ENCODE data around the gene ECI2.
A peak's percentile ranks its signal among the peaks of the same experiment; 100 is the strongest.
"Not testable (repeated sequence)": the region's sequence is repeated elsewhere in the genome, so short reads cannot be mapped to it uniquely, and the experiment has no call there.

The ECI2 gene

DNA sequence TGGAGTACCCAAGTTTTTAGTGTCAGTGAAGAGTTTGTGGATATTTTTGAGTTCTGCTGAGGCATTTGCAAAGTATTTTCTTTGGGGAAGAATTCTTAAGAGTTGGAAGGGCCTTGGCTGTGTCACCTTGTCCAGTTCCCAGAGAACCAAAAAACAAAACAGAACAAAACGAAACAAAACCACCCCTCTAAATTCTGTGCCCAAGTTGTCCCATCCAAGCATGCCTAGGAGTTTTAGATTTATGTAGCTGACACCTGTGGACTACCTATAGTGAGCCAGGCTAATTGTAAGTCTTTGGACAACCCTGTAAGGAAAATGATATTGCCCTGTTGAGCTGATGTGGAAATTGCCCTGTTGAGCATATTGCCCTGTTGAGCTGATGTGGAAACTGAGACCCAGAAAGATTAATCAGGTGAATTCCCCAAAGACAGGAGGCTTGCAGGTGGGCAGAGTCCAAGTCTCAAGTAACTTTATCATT is 1.0 kb upstream of the ECI2 start:
- no peak for DNase-seq

DNA sequence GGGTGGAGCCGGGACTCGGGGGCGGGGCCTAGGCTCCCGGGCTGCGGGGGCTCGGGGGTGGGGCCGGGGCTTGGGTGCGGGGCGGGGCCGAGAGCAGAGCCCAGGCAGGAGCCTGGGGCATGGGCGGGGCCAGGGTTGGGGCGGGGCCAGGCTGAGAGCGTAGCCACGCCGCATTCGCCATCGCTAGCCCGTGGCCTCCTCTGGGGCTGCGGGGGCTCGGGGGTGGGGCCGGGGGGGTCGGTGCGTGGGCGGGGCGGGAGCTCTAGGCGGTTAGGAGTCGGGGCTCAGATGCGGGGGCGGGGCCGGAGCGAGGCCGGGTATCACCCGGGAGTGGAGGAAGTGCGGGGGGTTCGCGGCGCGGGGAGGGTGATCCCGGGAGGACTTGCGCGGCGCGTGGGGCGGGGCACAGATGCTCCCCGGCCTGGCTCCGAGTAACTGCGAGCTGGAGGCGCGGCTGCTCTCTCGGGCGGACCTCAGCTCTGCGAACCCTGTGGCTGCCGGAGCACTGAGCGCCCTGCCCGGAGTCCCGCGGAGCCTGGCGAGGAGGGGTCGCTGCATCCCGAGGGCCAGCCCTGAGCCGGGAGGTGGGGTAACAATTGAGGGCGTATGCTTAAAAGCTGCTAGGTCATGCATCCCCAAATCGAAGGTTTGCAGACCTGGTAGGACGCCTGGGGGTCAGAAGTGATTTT is 434 bp upstream of the ECI2 start:
- DNase-seq: peak; percentile 94

DNA sequence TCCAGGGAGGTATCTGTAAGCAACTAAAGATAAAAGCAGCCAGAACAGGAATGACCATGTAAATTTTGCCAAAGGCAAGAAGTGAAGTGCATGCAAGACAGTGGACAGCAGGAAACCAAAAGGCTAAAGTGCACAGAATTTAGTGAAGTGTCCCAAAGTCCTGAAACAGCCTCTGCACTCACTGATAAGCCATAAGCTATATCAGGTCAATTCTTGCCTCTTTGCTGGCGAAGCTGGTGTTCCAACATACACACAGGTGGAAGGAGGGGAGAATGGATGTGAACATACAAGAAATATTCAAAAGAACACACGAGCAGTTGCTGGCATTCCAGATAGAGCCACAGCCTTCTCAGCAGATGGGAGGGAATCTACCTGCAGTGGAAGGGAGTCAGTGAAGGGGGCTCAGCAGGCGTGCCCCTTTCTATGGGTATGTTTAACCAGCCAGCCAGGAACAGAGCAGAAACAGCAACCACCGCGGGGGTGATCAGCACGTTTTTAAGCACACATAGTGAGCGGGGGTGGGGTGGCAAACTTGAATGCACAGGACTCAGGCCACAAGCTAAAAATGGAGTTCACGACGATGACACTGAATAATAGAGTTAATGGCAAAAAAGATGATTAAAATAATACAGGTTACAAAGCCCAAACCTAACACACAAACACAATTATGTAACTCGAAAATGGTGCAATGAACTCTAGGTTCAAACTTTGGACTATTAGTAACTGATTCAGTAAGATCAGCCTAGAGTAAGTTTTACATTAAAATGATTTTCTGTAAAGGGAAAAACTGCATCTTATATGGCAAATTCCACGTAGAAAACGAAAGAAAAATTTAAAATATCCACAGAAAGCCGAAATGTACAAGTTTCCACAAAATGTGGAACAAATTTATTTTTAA is 1.2 kb downstream of the ECI2 start:
- peak; percentile 19 for DNase-seq

GRCh38 chr6:4130357-4130987 is 4.9 kb downstream of the ECI2 start:
- no peak for DNase-seq

DNA sequence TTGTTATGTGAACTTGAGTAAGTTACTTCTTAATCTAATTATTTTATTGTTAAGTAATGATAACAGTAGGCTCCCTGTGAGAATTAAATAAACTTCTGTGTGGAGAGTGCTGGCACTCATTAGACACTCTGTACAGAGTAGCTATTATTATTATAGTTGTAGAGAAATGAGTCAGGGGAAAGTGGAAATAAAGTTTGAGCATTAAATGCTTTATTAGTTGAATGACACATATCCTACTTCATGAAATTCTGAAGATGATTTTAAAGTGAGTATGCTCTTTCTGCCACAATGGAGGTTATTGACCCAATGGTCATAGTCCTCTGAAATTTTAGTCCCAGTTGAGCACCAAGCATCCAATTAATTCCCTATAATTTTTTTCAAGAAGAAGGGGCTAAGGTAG is 5.9 kb downstream of the ECI2 start:
- DNase-seq: peak; percentile 14

GRCh38 chr6:4128748-4129147 is 6.6 kb downstream of the ECI2 start:
- no peak for DNase-seq

GRCh38 chr6:4128072-4128471 is 7.3 kb downstream of the ECI2 start:
- no peak for DNase-seq

GRCh38 chr6:4125933-4126864 is 9.2 kb downstream of the ECI2 start:
- DNase-seq: peak; percentile 94

- no peak for DNase-seq
Observed at GRCh38 chr6:4125500-4125899, 9.9 kb downstream of the ECI2 start.

DNA sequence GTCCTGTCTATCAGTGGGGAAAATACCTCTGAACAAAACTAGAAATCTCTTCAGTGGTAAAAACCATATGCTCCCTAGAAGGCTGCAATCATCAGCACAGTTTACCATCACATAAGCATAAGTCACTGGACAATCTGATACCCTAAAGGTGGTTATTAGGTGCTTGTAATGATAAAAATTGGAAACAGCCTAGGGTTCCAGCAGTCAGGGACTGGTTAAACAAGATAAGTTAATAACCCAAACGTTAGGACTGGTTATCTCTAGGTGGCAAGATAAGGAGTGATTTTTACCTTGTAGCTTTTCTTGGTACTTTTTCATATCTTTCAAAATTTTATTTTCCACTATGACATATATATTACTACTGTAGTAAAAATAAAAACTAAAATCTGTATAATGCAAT is 11.0 kb downstream of the ECI2 start:
- no peak for DNase-seq

- no peak for DNase-seq
Observed at GRCh38 chr6:4115741-4116140, 19.6 kb downstream of the ECI2 start.

DNA sequence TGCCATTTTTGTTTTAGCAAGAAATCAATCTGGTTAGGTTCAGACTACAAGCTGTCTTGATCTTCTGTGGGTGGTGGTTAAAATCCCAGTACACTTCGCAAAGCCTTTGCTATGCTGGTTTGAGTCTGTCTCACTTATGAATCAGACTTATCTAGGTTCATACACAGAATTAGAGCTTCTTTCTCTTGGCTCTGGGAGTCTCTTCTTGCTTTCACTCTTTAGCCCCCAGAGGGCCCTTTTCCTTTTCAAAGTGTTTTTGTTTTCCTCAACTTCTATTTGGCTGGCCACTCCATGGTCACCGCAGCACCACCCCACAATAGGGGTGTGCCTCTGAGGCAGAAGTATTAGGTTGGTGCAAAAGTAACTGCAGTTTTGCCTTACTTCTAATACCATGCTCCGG is 21.3 kb downstream of the ECI2 start:
- no peak for DNase-seq

- DNase-seq: no peak
Observed at GRCh38 chr6:4113649-4114048, 21.7 kb downstream of the ECI2 start.

DNA sequence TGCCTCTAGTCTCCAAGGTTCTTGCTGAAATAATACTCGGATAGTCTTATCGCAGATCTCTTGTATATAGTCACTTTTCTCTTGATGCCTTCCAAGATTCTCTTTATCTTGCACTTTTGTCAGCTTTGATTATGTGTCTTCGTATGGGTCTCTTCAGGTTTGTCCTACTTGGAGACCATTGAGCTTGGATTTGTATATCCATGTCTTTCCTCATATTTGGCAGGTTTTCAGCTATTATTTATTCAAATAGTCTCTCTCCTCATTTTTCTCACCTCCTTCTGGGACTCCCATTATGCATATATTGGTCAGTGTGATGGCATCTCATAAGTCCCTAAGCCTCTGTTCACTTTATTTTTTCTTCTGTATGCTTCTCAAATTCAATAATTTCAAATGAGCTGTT is 23.0 kb downstream of the ECI2 start:
- DNase-seq: no peak

DNA sequence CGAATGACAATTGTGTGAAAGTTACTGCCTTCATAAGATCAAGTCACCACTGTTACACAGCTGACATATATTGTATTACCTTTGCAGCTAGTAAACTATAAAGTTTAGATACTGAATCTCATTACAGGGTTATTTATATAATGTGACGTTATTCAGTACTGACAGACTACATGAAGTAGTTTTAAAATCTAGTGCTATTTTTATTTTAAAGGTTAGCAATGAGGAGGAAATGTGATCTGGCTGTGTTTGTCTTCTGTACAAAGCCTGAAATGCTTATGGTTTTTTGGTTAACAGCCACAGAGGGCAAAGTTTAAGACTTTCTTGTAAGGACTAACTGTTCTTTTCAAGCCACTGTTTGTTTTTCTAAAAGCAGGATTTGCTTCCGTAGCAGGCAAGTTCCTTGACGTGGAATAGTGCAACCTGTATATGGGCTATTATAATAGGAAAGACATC is 26.0 kb downstream of the ECI2 start:
- DNase-seq: not testable (repeated sequence)

DNA sequence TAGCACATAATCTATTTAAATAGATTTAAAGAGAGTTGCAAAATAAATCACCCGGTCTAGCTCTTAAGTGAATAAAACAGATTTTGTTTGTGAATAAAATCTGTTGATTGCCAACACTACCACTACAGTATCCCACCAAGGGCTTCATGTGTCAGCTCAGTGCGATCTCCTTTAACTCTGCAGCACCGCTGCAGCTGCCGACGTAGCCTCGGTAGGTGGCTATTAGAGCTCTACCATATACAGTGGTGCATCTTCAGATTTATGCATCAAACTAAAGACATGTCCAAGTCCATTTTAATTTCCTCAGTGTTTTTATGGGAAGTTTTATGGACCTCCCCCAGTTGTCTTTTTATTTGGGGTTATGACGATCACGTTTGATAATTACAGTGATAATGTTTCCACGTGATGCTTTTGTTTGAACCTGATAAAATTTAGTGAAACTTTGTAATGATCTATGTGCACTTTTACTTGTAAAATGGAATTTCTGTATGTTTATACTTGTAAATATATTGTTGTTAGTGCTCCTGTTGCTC is 26.7 kb downstream of the ECI2 start:
- no peak for DNase-seq

- no peak for DNase-seq
Observed at GRCh38 chr6:4107873-4108272, 27.5 kb downstream of the ECI2 start.

DNA sequence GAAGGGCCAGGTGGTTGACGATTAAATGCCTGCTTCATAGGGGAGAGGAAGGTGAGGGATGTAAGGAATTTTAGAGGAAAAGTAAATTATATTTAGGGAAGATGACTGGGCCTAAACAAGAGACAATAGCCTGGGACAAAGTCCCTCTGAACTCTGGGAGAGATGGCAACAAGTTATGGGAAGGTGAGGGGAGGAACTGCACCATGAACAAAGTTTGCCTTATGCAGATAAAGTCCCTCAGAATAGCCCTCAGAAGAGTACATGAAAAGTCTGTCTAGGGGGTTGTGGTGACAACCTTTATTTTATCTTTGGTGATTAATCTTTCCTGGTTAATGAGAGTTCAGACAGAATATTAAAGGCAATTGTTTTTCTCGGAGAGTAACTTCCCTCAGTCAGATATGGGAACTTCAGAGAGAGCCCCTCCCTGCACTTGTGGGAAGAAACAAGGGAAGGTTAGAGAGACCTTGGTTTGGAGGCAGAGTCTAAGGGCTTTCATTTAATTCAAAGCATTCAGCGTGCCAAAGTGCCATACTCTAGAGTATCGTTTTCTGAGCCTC is 29.3 kb downstream of the ECI2 start:
- no peak for DNase-seq

DNA sequence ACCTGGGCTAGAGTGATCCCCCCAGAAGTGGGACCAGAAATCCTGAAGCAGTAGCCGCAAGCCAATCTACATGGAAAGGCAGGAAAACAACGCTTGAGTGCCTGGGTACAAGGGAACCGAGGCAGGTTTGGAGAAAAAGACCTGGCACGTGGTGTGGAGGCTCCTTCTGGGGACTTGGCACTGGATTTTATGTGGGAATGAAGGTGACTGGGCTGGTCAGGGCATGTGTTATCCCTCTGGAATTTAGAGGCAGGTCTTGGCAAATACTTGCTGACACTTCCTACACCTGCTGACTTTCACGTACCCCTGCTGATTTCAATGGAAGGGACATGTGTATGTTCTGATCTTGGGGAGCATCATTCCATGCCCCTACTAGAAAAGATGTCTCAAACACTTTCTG is 31.4 kb downstream of the ECI2 start:
- no peak for DNase-seq

- no peak for DNase-seq
Observed at GRCh38 chr6:4102687-4103244, 32.6 kb downstream of the ECI2 start.

GRCh38 chr6:4101298-4101697 is 34.1 kb downstream of the ECI2 start:
- no peak for DNase-seq

DNA sequence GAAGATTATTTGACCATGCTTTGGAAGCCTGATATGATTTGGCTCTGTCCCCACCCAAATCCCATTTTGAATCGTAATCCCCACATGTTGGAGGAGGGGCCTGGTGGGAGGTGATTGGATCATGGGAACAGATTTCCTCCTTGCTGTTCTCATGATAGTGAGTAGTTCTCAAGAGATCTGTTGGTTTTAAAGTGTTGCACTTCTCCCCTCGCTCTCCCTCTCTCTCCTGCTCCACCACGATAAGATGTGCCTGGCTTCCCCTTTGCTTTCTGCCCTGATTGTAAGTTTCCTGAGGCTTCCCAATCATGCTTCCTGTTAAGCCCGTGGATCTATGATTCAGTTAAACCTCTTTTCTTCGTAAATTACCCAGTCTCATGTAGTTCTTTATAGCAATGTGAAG is 34.7 kb downstream of the ECI2 start:
- no peak for DNase-seq

Measured in fibroblast of skin of right quadriceps (primary cell).